Keratinocyte (primary cell): Measurements from ENCODE around the gene APCDD1.

Experiments
- CTCF ChIP-seq, 3 experiments: IDR thresholded peaks in 1 of 3; conservative IDR thresholded peaks in 1 of 3; optimal IDR thresholded peaks in 1 of 3; 2 replicates in 2 of 3; 3 replicates in 1 of 3; pipeline versions ENCODE3 to v1.5.1; 2011; ENCODE audit warnings: low read length in 3 of 3, mild to moderate bottlenecking in 3 of 3, moderate library complexity in 2 of 3, control low read depth in 1 of 3, inconsistent platforms in 1 of 3; ENCODE audit not compliant: insufficient read depth in 2 of 3; ENCODE audit errors: extremely low read depth in 1 of 3
- EZH2 ChIP-seq: IDR thresholded peaks from one replicate; pipeline ENCODE4 v1.6.1; 2012; ENCODE audit warnings: inconsistent platforms, mild to moderate bottlenecking, low read length, moderate library complexity

GRCh38 chr18:10441472-10441871 is 13.0 kb upstream of the APCDD1 start:
- TF ChIP-seq CTCF (optimal IDR thresholded peaks at IDR 0.05 in 1 of 3, IDR thresholded peaks at IDR 0.05 in 1 of 3, conservative IDR thresholded peaks at IDR 0.05 in 1 of 3; ENCODE audit: extremely low read depth in 1 of 3, insufficient read depth in 2 of 3, low read length in 3 of 3) (no peak), EZH2 (no peak)
